ENCODE measurements around the gene CYTL1. TPM values are rescaled to one million over a fixed set of nuclear protein-coding genes. Genes with fewer than 3 reads are reported as not detected.
"Not testable (repeated sequence)": the region's sequence is repeated elsewhere in the genome, so short reads cannot be mapped to it uniquely, and the experiment has no call there.

CYTL1 gene
- total and polyA plus RNA-seq, 2 of the 4 experiments (the other 2 are of a cell fraction) = 1.3 to 7.4 TPM

GRCh38 chr4:5006932-5007331, 12.3 kb downstream of the CYTL1 start:
- H4K91ac ChIP-seq (ENCODE audit: insufficient read depth, low read depth, low read length); H3K27ac ChIP-seq (ENCODE audit: insufficient read depth, low read length); H3K4me2 ChIP-seq (ENCODE audit: low read depth, low read length); H2BK120ac ChIP-seq (ENCODE audit: low read depth, low read length); BruUV-seq (replicated peaks); H2AK9ac ChIP-seq (replicated peaks; ENCODE audit: low read depth, low read length, poor library complexity); H3K9ac ChIP-seq (ENCODE audit: low read depth, low read length); H2AK5ac ChIP-seq (ENCODE audit: low read depth, low read length); H3K56ac ChIP-seq (ENCODE audit: extremely low read depth, insufficient read depth, low read length); H3K79me1 ChIP-seq (ENCODE audit: low read depth in 1 of 2, low read length in 2 of 2); H3K9me1 ChIP-seq (ENCODE audit: insufficient read depth, low read length); POLR2A ChIA-PET (ENCODE audit: unreplicated experiment); H4K5ac ChIP-seq (ENCODE audit: low read depth, low read length); H2BK20ac ChIP-seq (ENCODE audit: low read depth, low read length); H3K23ac ChIP-seq (ENCODE audit: low read depth, low read length); dilution Hi-C loops (cut with HindIII; ENCODE audit: low sequenced_read_pairs, unreplicated experiment); H4K20me1 ChIP-seq (ENCODE audit: insufficient read depth, low read length); H2AFZ ChIP-seq (replicated peaks; ENCODE audit: low read length, poor library complexity); H3K4me1 ChIP-seq (ENCODE audit: control insufficient read depth, insufficient read depth, low read length); H3K9me3 ChIP-seq (ENCODE audit: control insufficient read depth, insufficient read depth, low read length); H3K4ac ChIP-seq (ENCODE audit: low read depth, low read length); H2BK15ac ChIP-seq (ENCODE audit: low read depth, low read length); in situ Hi-C loops (cut with MboI; ENCODE audit: low sequenced_read_pairs); H4K8ac ChIP-seq (ENCODE audit: low read depth in 2 of 2, low read length in 2 of 2); H3K4me3 ChIP-seq (ENCODE audit: insufficient read depth, low read depth, low read length); intact Hi-C loops (cut with micrococcal nuclease); H2BK5ac ChIP-seq (ENCODE audit: low read depth, low read length, poor library complexity, severe bottlenecking); ATAC-seq (ENCODE audit: low read depth); H3K36me3 ChIP-seq (ENCODE audit: control insufficient read depth, insufficient read depth, low read length); H3K14ac ChIP-seq (replicated peaks; ENCODE audit: low read depth, low read length); DNase-seq; H3K18ac ChIP-seq (ENCODE audit: low read depth, low read length): not testable (repeated sequence)
- WGBS, 2 experiments (ENCODE audit: extremely low coverage in 2 of 2, insufficient read length in 1 of 2) = no CpG with 5 or more reads among the region's 11 CpGs
- peaks cover 40% of the 10 kb centered on the region for H3K27me3 ChIP-seq (ENCODE audit: control insufficient read depth, insufficient read depth, low read length)
- CTCF ChIA-PET = interaction anchor here (0.6 kb wide), 1 partner anchor 442 kb away, joined by 4 read pairs; no protein-coding TSS in a partner anchor
